Stimulated activated CD4-positive, alpha-beta T cell treated with anti-CD3 and anti-CD28 coated beads, Interleukin-15, amount 100 ng/mL, for 1 hour (primary cell): ENCODE measurements around the gene LRRTM3.

Experiments used
- DNase-seq, 2 donors: peaks; one replicate each; pipeline ENCODE4 v3.0.0-alpha.2; 2020; ENCODE audit warnings: low read depth in 1 of 2, low spot score in 1 of 2

LRRTM3 gene

GRCh38 chr10:67114945-67115344, 189.1 kb downstream of the LRRTM3 start:
- DNase-seq: no peak

- DNase-seq: no peak
These were observed 190.1 kb downstream of the LRRTM3 start for GRCh38 chr10:67115972-67116371.

DNA sequence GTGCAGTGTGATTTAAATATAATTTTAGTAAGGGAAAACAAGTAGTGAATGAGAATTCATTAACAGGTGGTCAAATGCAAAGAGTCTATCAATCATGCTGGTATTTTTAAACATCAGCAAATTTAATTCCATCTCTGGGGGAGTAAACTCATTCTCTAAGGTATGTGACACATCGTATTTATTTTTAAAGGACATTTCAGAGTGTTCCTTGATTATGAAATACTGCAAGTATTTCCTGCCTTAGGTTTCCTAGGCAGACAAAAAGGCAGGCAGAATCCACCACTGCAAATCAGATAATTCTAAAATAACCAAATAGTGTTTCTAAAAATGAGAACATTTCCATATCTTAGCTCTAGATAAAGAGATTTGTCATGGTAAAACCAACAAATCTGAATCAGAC, 193.8 kb downstream of the LRRTM3 start:
- DNase-seq: no peak

GRCh38 chr10:67127441-67127840, 201.6 kb downstream of the LRRTM3 start:
- no peak for DNase-seq

DNA sequence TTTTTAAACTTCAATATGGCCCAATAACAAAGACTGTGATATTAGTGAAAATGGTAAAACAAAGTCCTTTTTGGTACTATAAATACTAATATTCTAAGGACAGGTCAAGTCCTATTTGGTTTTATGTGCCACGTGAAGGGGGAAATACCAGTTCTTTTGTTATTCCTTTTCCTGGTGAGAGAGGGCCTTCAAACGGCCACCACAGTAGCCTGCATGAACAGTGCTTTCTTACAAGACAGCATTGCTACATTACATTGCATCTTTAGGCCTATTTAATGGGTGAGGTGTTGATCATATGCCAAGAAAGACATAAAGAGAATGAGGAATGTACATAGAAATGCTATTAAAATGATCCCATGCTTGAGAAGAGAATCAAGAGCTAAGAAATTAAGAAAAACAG, 214.8 kb downstream of the LRRTM3 start:
- DNase-seq: no peak

GRCh38 chr10:67141300-67141699, 215.5 kb downstream of the LRRTM3 start:
- DNase-seq: no peak

DNA sequence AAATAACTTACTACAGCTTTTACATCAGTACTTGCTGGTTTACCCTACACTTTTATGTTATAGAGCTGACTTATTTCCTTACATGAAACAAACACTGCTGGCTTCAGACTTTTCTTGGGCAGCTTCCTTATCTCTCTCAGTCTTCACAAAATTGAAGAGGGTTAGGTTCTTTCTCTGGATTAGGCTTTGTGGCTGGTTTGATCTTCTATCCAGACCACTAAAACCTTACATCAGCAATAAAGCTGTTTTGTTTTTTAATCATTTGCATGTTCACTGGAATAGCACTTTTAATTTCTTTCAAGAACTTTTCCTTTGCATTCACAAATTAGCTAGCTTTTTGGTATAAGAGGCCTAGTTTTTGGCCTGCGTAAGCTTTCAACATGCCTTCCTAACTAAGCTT, 218.7 kb downstream of the LRRTM3 start:
- DNase-seq: no peak
